ENCODE measurements around the gene CLDN6.

DNA sequence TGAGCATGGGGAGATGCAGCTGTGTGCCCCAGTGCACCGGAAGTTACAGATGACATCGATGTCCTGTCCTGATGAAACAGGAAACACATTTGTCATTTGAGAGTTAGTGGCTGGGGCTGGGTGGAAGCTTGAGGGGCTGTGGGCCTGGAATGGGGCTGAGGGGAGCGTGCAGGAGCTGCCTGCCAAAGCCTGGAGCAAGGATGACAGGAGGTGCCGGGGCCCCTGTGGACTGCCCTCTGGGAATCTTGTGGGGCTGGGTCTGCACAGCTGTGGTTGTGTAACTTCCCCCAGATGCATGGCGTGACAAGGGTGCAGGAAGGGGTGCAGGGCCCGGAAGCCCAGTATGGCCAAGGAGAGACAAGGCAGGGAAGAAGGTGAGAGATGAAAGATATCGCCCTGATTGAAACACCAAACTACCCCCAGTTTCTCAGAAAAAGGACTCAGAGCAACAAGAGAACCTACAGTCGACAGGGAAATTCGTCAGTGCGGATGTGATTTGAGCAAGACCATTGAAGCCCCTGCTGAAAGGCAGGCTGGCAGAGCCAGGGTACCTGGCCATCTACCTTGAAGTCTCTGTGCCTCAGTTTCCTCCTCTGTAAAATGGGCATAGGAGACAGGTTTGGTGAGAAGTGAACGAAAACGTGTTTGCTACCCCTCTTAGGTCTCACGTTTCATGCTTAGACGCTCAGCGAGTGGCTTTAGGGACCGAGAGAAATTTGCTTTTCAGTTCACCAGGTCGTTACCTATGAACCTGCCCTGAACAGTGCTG, 37.2 kb upstream of the CLDN6 start:
- TF ChIP-seq, protein P1, sequence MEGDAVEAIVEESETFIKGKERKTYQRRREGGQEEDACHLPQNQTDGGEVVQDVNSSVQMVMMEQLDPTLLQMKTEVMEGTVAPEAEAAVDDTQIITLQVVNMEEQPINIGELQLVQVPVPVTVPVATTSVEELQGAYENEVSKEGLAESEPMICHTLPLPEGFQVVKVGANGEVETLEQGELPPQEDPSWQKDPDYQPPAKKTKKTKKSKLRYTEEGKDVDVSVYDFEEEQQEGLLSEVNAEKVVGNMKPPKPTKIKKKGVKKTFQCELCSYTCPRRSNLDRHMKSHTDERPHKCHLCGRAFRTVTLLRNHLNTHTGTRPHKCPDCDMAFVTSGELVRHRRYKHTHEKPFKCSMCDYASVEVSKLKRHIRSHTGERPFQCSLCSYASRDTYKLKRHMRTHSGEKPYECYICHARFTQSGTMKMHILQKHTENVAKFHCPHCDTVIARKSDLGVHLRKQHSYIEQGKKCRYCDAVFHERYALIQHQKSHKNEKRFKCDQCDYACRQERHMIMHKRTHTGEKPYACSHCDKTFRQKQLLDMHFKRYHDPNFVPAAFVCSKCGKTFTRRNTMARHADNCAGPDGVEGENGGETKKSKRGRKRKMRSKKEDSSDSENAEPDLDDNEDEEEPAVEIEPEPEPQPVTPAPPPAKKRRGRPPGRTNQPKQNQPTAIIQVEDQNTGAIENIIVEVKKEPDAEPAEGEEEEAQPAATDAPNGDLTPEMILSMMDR (IDR thresholded peaks at IDR 0.05; ENCODE audit: low read depth, low read length), result no peak
- no peak for TF ChIP-seq EZH2phosphoT487 (IDR thresholded peaks at IDR 0.05; ENCODE audit: low read depth)

Data from OCI-LY3 (cell line).